ENCODE measurements around the gene PEX26.

GRCh38 chr22:18029686-18030267 is 48.0 kb upstream of the PEX26 start:
- TF ChIP-seq POLR2AphosphoS5 (IDR thresholded peaks at IDR 0.05; ENCODE audit: borderline replicate concordance, low read depth, low read length) (no peak), EZH2 (IDR thresholded peaks at IDR 0.05) (no peak), FOXP2 (optimal IDR thresholded peaks at IDR 0.05; ENCODE audit: control extremely low read depth, extremely low read length, insufficient read depth) (no peak)
